ENCODE data around the gene SMIM22.

The SMIM22 gene

DNA sequence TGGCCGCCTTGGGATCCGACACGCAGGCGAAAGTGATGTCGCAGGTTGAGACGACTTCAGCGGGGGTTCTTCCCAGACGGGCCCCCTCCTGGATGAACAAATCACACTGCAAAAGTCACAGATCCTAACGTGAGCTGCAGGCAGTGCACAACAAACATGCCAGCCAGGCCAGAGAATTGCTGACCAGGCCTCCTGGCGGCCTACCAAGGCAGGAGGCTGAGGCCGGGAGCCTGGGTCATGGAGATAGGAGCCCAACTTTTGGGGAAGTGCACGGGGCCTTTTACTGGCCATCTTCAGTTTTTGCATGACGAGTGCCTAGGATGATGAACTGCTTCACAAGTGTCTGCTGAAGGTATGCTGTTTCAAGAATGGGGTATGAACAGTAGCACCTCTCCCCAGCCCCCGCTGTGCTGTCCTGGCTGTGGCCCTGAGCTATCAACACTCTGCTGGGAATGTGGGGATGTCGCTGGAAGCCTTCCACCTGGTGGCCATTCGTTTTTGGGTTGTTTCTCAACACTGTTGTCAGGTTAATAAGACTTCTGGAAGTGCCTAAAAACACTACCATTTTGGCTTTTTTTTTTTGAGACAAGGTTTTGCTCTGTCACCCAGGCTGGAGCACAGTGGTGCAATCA is 19.5 kb downstream of the SMIM22 start:
- no peak for DNase-seq (ENCODE audit: low read depth)

GRCh38 chr16:4820652-4821051 is 25.5 kb downstream of the SMIM22 start:
- DNase-seq (ENCODE audit: low read depth) = no peak

GRCh38 chr16:4825196-4825595 is 30.0 kb downstream of the SMIM22 start:
- DNase-seq (ENCODE audit: low read depth) = no peak

DNA sequence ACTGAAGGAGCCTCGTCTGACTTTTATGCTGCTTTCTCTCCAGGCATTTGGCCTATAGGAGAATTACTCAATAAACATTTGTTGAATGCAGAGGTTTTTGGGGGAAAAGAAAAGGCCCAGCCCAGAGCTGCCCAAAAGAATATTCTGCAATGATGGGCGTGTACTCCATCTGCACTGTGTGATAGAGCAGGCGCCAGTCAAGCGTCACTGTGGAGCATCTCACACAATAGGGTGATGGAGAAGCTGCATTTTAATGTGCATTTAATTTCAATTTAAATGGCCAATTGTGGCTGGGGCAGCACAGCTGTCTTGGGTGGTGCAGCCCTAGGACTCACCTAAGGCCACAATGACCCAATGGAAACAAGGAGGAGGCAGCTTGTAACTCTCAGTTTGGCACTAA is 31.4 kb downstream of the SMIM22 start:
- DNase-seq (ENCODE audit: low read depth) = no peak

DNA sequence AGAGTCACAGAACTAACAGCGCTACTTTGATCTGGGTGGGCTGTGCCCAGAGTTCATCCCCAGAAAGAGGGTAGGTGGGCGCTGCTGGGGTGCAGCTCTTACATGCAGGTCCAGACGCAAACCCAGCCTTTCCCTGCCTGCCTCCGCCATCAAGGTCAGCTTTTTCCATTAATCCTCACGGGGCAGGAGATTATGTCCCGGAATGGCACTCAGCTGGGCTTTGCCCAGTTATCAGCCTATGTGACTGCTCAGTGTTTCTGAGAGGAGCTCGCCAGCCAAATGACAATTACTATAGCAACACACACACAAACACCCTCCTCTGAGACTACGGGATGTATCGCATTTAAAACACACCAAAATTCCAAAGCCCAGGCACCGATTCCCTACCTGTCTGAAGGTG is 31.8 kb downstream of the SMIM22 start:
- no peak for DNase-seq (ENCODE audit: low read depth)

DNA sequence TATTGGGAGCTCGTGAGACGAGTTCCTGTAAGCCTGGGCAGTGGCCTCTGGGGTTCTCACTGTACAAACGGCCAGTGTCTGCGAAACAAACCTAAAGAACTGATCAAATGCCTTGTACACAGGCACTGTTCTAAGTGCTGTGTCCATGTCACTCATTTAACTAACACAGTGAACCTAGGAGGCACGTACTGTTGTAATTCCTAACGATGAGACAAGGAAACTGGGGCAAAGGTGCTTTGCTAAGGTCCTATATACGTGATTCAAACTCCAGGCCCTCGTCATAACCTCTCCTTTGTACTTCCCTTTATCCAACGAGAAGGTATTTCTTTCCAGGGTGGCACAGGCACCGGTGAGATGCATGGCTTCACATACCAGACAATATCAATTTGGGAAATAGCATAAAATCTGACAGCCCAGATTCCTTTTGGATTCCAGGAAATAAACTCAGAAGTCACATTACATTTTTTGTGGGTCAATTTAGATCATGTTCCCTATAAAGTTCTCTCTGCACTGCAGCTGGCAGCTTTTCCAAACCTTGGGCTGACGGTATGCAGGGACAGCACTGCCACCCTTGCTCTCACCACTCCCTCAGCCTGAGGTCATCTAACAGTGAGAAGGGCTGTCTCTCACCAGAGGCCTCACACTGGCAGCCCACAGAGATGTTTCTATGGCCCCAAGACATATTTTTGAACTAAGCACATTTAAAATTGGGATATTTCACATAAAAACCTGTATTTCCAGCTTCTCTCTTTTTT is 33.6 kb downstream of the SMIM22 start:
- no peak for DNase-seq (ENCODE audit: low read depth)

GRCh38 chr16:4830408-4830807 is 35.2 kb downstream of the SMIM22 start:
- no peak for DNase-seq (ENCODE audit: low read depth)

- DNase-seq (ENCODE audit: low read depth) = no peak
Measured at GRCh38 chr16:4831616-4832015, 36.4 kb downstream of the SMIM22 start.

- DNase-seq (ENCODE audit: low read depth) = no peak
Measured at GRCh38 chr16:4832698-4833343, 37.7 kb downstream of the SMIM22 start.

DNA sequence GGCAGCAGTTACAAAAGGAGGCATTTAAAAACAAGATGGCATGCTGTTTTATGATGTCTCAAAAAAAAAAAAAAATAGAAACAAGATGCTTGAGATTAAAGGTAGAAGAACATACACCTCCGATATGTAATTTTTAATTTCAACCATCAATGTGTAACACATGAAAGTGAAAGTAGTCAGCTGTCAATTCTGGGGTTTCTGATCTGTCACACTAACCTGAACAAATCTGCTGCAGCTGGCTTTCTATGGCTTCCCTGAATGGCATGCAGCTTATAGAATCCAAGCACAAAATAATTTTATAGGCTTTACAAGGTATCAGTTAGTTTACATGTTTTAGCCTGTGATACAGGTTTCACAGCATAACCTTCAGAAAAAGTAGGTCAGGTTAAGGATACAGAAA is 38.4 kb downstream of the SMIM22 start:
- no peak for DNase-seq (ENCODE audit: low read depth)

GRCh38 chr16:4836727-4837126 is 41.6 kb downstream of the SMIM22 start:
- DNase-seq (ENCODE audit: low read depth) = no peak

GRCh38 chr16:4837733-4838501 is 42.7 kb downstream of the SMIM22 start:
- DNase-seq (ENCODE audit: low read depth) = no peak

DNA sequence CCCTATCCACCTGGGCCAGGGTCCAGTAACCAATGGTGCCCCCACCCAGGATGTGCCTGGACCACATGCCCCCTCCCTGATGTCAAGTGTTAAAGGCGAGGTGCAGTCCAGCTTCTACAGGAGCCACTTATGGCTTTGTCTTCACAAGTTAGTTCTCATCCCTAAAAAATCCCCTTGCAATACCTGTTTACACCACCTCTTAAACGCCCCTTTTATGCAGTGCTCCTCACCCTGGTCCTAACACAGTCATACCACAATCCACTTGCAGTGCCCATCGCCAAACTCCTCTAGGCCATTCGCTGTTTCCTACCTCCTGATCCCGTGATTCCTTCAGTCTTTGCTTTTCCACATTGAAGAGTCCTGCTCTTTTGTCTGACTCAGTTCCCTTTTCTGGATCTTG is 44.8 kb downstream of the SMIM22 start:
- no peak for DNase-seq (ENCODE audit: low read depth)

DNA sequence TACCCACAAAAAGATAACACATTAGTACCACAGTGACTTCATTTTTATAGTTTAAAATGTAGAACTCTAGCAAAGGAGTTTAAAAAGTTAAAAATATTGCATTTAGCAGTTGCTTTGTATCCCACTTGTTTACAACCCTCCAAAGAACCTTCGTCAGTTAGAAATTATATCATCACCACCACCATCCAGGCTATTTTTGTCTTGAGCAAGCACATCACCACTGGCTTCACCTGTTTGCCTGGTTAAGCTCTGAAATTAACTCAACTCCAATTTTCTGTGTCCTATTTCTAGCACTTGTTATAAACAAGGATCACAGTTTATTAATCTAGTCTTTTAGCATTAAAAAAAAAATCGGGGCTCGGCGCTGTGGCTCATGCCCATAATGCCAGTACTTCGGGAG is 45.8 kb downstream of the SMIM22 start:
- DNase-seq (ENCODE audit: low read depth) = no peak
